GM18858 (cell line): ENCODE data around the gene SHB.
A peak's percentile ranks its signal among the peaks of the same experiment; 100 is the strongest.

Source experiments
- ATAC-seq: cut with Tn5 transposase; IDR thresholded peaks from one replicate; pipeline ENCODE4 v1.9.1; 2021; ENCODE audit not compliant: unreplicated experiment

Gene SHB

DNA sequence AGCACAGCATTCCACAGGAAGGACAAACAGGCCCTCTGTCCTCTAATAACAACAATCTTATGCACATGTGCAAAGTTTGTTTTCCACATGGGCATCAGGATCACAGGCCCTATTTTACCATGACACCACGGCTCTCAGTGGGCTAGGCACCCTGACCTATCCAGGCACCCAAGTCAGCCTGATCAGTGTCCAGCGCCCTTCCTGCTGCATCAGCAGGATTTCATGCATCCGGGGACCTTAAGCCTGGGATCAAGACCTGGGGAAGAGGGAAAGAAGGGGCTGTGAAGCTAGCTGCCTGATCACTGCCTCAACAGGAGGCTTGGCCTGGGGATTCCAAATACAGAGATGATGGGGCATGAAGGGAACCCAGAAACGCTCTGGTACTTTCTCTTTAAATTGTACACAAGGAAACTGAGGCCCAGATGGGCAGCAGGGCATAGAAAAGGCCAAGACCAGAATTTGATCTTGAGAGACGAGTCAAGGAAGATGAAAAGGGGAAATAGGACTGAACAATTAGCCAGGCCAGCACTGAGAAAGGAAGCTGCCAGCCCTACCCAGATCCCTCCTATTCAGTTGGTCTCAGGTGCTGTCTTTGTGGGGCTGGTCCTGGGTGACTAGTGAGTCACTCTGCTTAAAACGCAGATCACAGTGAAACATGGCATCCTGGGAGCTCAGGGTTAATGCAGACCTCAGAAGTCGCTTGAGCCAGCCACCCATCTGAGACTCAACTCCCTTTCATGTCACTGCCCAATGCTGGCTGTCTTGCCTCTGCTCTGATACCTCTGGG lies 57.9 kb downstream of the SHB start:
- no peak for ATAC-seq

GRCh38 chr9:38009990-38010389 lies 59.0 kb downstream of the SHB start:
- ATAC-seq: no peak

DNA sequence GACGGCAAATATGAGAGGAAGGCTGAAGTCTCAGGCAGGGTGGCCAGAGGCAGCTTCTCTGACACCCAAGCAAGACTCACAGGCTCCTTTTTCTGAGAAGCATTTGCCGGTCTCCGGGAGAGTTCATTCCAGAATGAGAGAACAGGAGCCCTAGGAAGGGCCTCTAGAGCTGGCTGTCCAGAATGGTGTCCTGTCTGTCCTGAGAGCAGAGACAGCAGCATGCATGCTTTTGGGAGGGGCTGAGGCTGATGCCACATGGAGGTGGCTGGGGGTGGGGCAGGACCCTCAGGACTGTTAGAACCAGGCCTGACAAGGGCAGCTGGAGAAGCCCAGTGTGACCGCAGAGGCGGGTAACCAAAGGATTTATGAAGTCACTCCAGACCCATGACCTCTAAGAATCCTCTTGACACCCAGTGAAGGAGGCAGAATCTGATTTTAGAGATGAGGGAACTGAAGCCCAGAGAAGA lies 60.0 kb downstream of the SHB start:
- ATAC-seq: no peak

GRCh38 chr9:38008168-38009034 lies 60.6 kb downstream of the SHB start:
- peak; percentile 83 for ATAC-seq

DNA sequence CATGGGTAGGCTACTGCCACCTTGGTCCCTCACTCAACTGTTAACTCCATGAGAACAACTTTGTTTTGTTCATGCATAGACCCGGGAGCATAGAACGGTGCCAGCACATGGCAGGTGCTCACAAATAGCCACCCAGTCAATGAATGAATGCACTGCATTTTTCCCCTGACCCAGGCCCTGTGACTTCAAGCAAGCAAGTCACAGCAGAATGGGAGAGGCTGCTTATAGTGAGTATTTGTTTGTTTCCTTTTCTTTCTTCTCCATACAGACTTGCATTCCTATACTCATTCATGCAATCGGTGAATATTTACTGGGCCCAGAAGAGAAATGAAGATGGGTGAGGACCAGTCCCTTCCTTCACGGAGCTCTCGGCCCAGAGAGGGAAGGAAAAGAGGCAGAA lies 62.0 kb downstream of the SHB start:
- no peak for ATAC-seq

- ATAC-seq: no peak
Measured at GRCh38 chr9:38006163-38006562, 62.9 kb downstream of the SHB start.

GRCh38 chr9:38004809-38005560 lies 64.0 kb downstream of the SHB start:
- ATAC-seq: no peak

DNA sequence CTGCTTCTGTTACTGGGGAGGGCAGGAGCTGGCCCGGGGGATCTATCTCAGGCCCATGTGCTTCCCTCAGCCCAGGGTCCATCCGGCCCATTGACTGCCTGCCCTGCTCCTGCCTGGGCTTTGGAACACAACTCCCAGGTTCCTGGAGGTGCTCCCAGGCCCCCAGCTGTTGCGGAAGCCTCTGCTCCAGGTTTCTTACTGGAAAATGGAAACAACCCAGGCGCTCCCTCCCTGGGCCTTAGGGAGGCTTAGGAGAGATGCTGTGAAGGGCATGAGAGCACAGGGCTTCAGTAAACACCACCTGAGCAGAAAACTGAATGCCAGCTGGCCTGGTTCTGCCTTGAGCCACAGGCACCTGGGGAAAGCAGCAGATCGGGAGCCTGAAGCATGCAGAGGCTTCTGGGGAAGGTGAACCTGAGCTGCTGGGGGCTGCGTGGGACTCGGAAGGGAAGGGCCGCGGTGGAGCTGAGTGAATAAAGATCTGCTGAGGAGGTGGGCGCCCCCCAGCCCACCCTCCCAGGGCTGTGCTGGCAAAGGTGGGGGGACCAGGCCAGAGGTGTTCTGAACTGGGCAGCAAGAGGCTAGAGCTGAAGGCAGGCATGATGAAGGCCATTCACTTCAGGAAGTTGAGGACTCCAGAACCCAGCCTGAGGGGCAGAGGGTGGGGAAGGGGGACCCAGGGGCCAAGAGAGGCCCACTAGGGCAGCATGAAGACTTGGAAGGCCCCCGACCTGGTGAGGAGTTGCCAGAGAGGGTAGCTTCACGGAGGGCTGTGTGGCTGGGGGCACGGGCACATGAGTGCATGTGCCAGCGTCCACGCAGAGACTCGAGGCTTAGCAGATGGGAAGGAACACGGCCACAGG lies 64.8 kb downstream of the SHB start:
- ATAC-seq: no peak

- ATAC-seq: no peak
Measured at GRCh38 chr9:38003230-38003629, 65.8 kb downstream of the SHB start.

- no peak for ATAC-seq
Measured at GRCh38 chr9:38001430-38001829, 67.6 kb downstream of the SHB start.

DNA sequence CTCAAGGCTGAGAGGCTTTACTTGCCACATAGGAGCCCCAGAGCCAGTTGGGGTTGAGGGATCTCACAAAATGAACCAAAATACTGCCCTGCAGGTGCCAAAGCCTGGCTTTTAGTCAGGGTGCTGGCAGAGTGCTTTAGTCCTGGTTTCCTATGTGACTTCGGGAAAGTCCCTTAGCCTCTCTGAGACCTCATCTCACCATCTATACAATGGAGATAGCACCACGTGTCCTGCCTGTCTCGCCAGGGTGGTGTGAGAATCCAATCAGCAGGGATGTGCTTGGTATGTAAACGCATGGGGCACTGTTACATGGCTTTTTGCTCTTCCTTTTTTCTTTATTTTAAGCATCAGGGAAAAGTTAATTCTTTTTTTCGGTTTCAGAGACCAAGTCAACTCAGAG lies 68.3 kb downstream of the SHB start:
- ATAC-seq: no peak

DNA sequence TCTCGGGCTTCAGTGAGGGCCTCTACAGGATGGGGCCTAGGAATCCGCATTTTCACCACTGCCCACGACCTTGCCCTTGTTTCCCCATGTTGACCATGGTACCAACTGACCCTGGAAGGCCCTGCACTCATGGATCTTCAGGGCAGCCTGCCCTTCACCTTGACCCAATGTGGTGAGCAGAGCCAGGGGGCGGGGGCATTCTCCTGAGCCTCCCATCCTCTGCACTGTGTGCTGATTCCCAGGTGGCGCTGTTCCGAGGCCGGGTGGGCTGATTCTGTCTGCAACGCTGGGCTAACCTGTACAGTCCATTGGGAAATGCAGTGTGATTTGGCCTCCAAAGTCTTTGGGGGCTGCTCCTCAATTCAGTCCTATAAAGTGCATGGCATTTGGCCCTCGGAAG lies 68.7 kb downstream of the SHB start:
- no peak for ATAC-seq

DNA sequence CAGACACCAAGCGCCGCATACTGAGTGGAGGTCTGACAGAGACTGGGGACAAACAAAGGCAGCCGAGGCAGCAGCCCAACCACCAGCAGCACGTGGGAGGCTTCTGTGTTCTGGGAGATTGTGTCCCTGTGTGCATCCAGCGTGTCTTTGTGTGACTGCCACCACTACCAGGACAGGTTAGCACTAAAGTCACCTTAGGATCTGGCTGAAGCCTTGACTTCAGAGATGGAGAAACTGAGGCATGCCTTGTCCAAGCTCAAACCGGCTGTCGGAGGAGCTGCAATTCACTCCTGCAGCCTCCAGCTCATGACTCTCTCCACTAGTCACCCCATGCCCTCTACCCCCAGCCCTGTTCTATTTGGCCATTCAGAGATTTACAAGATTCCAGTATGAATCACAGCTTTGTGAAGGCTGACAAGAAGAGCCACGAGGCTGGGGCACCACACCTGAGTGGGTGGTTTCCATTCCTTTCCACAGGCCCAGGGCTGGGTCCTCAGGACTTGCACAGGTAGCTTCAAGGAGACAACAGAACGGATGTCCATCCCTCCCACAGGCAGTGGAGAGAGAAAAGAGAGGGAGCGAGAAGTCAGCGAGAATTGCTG lies 69.3 kb downstream of the SHB start:
- no peak for ATAC-seq

DNA sequence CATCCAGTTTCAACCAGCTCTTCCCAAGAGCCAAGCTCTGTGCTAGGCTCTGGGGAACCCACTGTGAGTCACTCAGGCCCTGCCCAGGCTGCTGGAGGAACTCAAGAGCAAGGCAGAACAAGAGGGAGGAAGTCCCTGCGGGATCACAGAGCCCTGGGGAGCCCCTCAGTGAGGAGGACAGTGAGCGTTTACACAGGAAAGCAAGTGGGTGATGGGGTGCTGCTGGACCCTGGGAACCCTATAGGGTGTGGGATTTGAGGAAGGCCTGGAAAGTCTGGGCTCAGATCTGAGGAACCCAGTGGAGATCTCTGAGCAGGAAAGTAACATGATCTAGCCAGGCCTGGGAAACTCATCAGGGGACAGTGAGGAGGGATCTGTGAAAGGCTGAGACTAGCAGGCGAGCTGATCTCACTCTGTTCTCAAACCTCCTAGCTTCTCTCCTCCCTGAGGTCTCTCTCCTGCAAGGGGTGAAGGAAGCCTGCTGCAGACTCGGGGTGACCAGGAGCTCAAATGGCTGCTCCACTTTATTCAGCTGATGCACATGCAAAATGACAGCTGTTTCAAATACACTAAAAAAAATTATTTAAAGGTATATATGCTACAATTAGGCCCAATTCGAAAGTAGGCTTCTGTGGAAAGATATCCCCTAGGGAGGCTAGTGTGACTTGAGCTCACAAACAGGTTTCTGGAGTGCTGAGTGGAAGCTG lies 70.0 kb downstream of the SHB start:
- ATAC-seq: no peak

GRCh38 chr9:37997636-37998374 lies 71.2 kb downstream of the SHB start:
- no peak for ATAC-seq

GRCh38 chr9:37996819-37997217 lies 72.2 kb downstream of the SHB start:
- ATAC-seq: no peak

DNA sequence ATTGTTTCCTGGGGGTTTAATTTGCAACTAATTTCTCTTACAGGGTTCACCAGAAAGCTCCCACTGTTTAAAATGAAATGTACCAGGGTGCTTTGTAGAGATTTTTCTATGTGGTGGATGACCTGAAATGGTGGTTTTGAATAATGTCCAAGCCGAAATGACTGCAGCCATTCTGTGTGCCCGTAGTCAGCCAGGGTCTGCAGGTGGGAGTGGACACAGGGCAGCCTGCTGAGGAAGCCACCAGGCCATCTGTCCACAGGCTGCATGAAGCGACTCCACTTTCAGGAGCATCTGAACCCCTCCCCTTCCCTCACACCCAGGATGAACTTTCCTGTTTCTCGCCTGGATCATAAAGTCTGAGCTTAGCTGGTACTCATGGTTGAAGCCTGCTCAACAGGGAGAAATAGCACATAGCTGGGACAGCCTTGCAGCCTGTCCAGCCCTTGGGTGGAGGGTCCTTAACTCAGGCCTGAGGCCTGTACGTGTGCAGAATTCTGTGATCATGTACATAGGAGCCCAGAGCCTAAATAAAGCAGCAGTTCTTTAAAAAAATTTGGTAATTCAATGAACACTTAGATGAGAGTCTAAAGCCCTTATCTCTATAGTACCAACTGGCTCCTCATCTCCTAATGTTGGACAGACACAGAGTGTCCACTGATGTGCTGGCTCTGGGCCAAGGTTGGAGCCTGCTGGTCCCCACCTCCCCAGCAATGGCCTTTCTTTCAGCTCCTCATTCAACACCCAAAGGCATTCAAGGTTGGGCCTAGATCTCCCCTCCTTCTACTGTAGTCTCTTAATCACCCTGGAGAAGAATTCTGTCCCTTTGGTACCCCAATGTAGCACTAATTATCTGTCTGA lies 72.8 kb downstream of the SHB start:
- no peak for ATAC-seq

- ATAC-seq: no peak
Measured at GRCh38 chr9:37995348-37995737, 73.7 kb downstream of the SHB start.
